Activated T-helper 9 cell treated with anti-CD3 and anti-CD28 coated beads, Interleukin-2, amount 50 U/mL, for 16 hours (primary cell): ENCODE results near the gene TMEM154.

Experiments
- DNase-seq: peaks from one replicate; pipeline ENCODE4 v3.0.0-alpha.2; 2020; ENCODE audit warnings: low read depth

Gene TMEM154

GRCh38 chr4:152693871-152694270, 14.1 kb upstream of the TMEM154 start:
- no peak for DNase-seq

GRCh38 chr4:152691761-152692160, 12.0 kb upstream of the TMEM154 start:
- DNase-seq = no peak

- DNase-seq = no peak
Observed at GRCh38 chr4:152690706-152691651, 11.2 kb upstream of the TMEM154 start.

GRCh38 chr4:152689615-152690501, 10.1 kb upstream of the TMEM154 start:
- DNase-seq = no peak

GRCh38 chr4:152687974-152688599, 8.3 kb upstream of the TMEM154 start:
- no peak for DNase-seq

- DNase-seq = no peak
Observed at GRCh38 chr4:152686452-152687013, 6.7 kb upstream of the TMEM154 start.

- no peak for DNase-seq
Observed at GRCh38 chr4:152684587-152684986, 4.8 kb upstream of the TMEM154 start.

- DNase-seq = no peak
Observed at GRCh38 chr4:152684007-152684406, 4.2 kb upstream of the TMEM154 start.

- DNase-seq = no peak
Observed at GRCh38 chr4:152682143-152682941, 2.5 kb upstream of the TMEM154 start.

- no peak for DNase-seq
Observed at GRCh38 chr4:152680988-152681603, 1.3 kb upstream of the TMEM154 start.

- DNase-seq = no peak
Observed at GRCh38 chr4:152678841-152679240, 956 bp downstream of the TMEM154 start.

- DNase-seq = no peak
Observed at GRCh38 chr4:152677117-152677516, 2.7 kb downstream of the TMEM154 start.

GRCh38 chr4:152676052-152676854, 3.5 kb downstream of the TMEM154 start:
- no peak for DNase-seq

- DNase-seq = no peak
Observed at GRCh38 chr4:152674359-152674758, 5.4 kb downstream of the TMEM154 start.

GRCh38 chr4:152673489-152673888, 6.3 kb downstream of the TMEM154 start:
- DNase-seq = no peak

- no peak for DNase-seq
Observed at GRCh38 chr4:152672206-152673092, 7.3 kb downstream of the TMEM154 start.

GRCh38 chr4:152668338-152668964, 11.3 kb downstream of the TMEM154 start:
- no peak for DNase-seq

- DNase-seq = no peak
Observed at GRCh38 chr4:152667781-152668180, 12.0 kb downstream of the TMEM154 start.
